ENCODE measurements around the gene FOXL2NB.

The FOXL2NB gene

GRCh38 chr3:138987181-138987580, 40.2 kb downstream of the FOXL2NB start:
- Histone ChIP-seq H3K4me1 (ENCODE audit: insufficient read depth, low read length) (no peaks in the 10 kb centered on the region), H3K4me3 (ENCODE audit: low read depth in 1 of 2, low read length in 2 of 2) (no peak overlapping the region), H3K9ac (ENCODE audit: low read depth, low read length) (no peak overlapping the region), H3K79me2 (ENCODE audit: insufficient read depth, low read length) (no peaks in the 10 kb centered on the region), H3K9me3 (ENCODE audit: insufficient read depth, low read length, severe bottlenecking) (no peaks in the 10 kb centered on the region), H3K27ac (ENCODE audit: low read length) (no peak overlapping the region), H3K4me2 (ENCODE audit: insufficient read depth, low read length) (no peak overlapping the region), H4K20me1 (ENCODE audit: insufficient read depth, low read length) (no peaks in the 10 kb centered on the region), H3K27me3 (ENCODE audit: insufficient read depth, low read length, poor library complexity) (no peaks in the 10 kb centered on the region), H3K36me3 (ENCODE audit: insufficient read depth, low read length) (no peaks in the 10 kb centered on the region), H2AFZ (ENCODE audit: low read depth, low read length) (no peak overlapping the region)
- no peak for TF ChIP-seq EZH2 (IDR thresholded peaks at IDR 0.05; ENCODE audit: borderline replicate concordance, low read depth, low read length, severe bottlenecking)
- TF ChIP-seq, protein P1, sequence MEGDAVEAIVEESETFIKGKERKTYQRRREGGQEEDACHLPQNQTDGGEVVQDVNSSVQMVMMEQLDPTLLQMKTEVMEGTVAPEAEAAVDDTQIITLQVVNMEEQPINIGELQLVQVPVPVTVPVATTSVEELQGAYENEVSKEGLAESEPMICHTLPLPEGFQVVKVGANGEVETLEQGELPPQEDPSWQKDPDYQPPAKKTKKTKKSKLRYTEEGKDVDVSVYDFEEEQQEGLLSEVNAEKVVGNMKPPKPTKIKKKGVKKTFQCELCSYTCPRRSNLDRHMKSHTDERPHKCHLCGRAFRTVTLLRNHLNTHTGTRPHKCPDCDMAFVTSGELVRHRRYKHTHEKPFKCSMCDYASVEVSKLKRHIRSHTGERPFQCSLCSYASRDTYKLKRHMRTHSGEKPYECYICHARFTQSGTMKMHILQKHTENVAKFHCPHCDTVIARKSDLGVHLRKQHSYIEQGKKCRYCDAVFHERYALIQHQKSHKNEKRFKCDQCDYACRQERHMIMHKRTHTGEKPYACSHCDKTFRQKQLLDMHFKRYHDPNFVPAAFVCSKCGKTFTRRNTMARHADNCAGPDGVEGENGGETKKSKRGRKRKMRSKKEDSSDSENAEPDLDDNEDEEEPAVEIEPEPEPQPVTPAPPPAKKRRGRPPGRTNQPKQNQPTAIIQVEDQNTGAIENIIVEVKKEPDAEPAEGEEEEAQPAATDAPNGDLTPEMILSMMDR (IDR thresholded peaks at IDR 0.05; ENCODE audit: borderline replicate concordance, extremely low read depth, low read length, poor library complexity, severe bottlenecking), result no peak
- ATAC-seq (ENCODE audit: insufficient read depth, low read depth), result no peak
- DNase-seq, result no peak

GRCh38 chr3:138995706-138996105, 48.7 kb downstream of the FOXL2NB start:
- no peak overlapping the region for H3K4me3 ChIP-seq (ENCODE audit: low read depth in 1 of 2, low read length in 2 of 2)
- no peak for DNase-seq
- no peak overlapping the region for H3K9ac ChIP-seq (ENCODE audit: low read depth, low read length)
- no peaks in the 10 kb centered on the region for H3K36me3 ChIP-seq (ENCODE audit: insufficient read depth, low read length)
- no peak for TF ChIP-seq EZH2 (IDR thresholded peaks at IDR 0.05; ENCODE audit: borderline replicate concordance, low read depth, low read length, severe bottlenecking)
- TF ChIP-seq, protein P1 (IDR thresholded peaks at IDR 0.05; ENCODE audit: borderline replicate concordance, extremely low read depth, low read length, poor library complexity, severe bottlenecking), result no peak
- no peak overlapping the region for H3K27ac ChIP-seq (ENCODE audit: low read length)
- H3K4me1 ChIP-seq (ENCODE audit: insufficient read depth, low read length), result no peaks in the 10 kb centered on the region
- H3K4me2 ChIP-seq (ENCODE audit: insufficient read depth, low read length), result no peak overlapping the region
- H2AFZ ChIP-seq (ENCODE audit: low read depth, low read length), result no peak overlapping the region
- peaks cover 4% of the 10 kb centered on the region for H3K27me3 ChIP-seq (ENCODE audit: insufficient read depth, low read length, poor library complexity)
- H3K79me2 ChIP-seq (ENCODE audit: insufficient read depth, low read length), result no peaks in the 10 kb centered on the region
- no peaks in the 10 kb centered on the region for H4K20me1 ChIP-seq (ENCODE audit: insufficient read depth, low read length)
- H3K9me3 ChIP-seq (ENCODE audit: insufficient read depth, low read length, severe bottlenecking), result no peaks in the 10 kb centered on the region
- ATAC-seq (ENCODE audit: insufficient read depth, low read depth), result no peak
